Heart right ventricle (tissue), 16 donors: ENCODE measurements around the gene FRS2. TPM values are rescaled to one million over a fixed set of nuclear protein-coding genes. Genes with fewer than 3 reads are reported as not detected.

Source experiments
- ATAC-seq, 8 donors: fragments of 200-7000 bp; cut with Tn5 transposase; one replicate each; pipeline ENCODE4 v1.9.1; 2020; ENCODE audit warnings: mild to moderate bottlenecking in 8 of 8, moderate library complexity in 8 of 8, moderate number of reproducible peaks in 1 of 8
- DNase-seq, 2 donors: peaks; one replicate each; pipeline ENCODE4 v3.0.0-alpha.2; 2020
- H3K27ac ChIP-seq, 10 donors: fragments of 200-600 bp; sonication (generic) in 2 of 10; one replicate each; pipeline versions ENCODE4 v1.5.0 to v1.8.0; 2020 to 2022; ENCODE audit warnings: mild to moderate bottlenecking in 3 of 10
- H3K27me3 ChIP-seq, 7 donors: fragments of 200-600 bp; one replicate each; pipeline ENCODE4 v1.8.0; 2021 to 2022; ENCODE audit warnings: mild to moderate bottlenecking in 2 of 7
- H3K36me3 ChIP-seq, 9 donors: fragments of 200-600 bp; sonication (generic) in 1 of 9; one replicate each; pipeline versions ENCODE4 v1.5.0 to v1.8.0; 2020 to 2022; ENCODE audit warnings: mild to moderate bottlenecking in 2 of 9
- H3K4me1 ChIP-seq, 9 donors: fragments of 200-600 bp; sonication (generic) in 1 of 9; one replicate each; pipeline versions ENCODE4 v1.5.0 to v1.8.0; 2020 to 2022; ENCODE audit warnings: mild to moderate bottlenecking in 4 of 9
- H3K4me3 ChIP-seq, 10 donors: fragments of 200-600 bp; sonication (generic) in 2 of 10; one replicate each; pipeline versions ENCODE4 v1.5.0 to v1.8.0; 2020 to 2022; ENCODE audit warnings: mild to moderate bottlenecking in 7 of 10, moderate library complexity in 2 of 10
- H3K9me3 ChIP-seq, 11 donors: fragments of 200-600 bp in 10 of 11; sonication (generic) in 2 of 11; one replicate each; pipeline versions ENCODE4 v1.5.0 to v1.8.0; 2013 to 2022; ENCODE audit warnings: mild to moderate bottlenecking in 2 of 11, control low read depth in 1 of 11, moderate library complexity in 1 of 11
- CTCF ChIP-seq, 9 donors: fragments of 200-600 bp; sonication (generic) in 2 of 9; IDR thresholded peaks; one replicate each; pipeline versions ENCODE4 v1.5.0 to v1.8.0; 2021 to 2022; ENCODE audit warnings: antibody characterized with exemption in 9 of 9, mild to moderate bottlenecking in 5 of 9, moderate library complexity in 1 of 9
- WGBS, 2 donors: extraction: QIAGEN DNeasy Blood & Tissue Kit; methylation state at CpG; one replicate each; pipeline ENCODE4 v1.1.7; 2013; ENCODE audit warnings: inconsistent platforms in 1 of 2; 5-methylcytosine and 5-hydroxymethylcytosine counted together
- intact Hi-C, 10 donors: fragments of 100-400 bp; cut with DNase I; formaldehyde crosslinking; loops; one replicate each; pipeline versions ENCODE4 v1.11.1 to v1.14.2; 2022
- polyA plus RNA-seq, 2 donors: library from polyadenylated mRNA; stranded (reverse); fragments of 200-250 nt; gene quantifications; one replicate each; pipeline ENCODE4 v1.2.3, GENCODE V29; 2013
- total RNA-seq, 10 donors: library from RNA; stranded (reverse); fragmentation: NEBNext Ultra II Directional in 3 of 10; extraction: Animal tissue kit (Norgen Biotek cat#: 25700) in 3 of 10; gene quantifications; one replicate each; pipeline versions ENCODE4 v1.2.1 to v1.2.4, GENCODE V29; 2021 to 2023
- donor health status: Arrhythmogenic right ventricular cardiomyopathy.
- donor health status: ischemic (EF 13 %, LVEDD 7.1; RV severe dilation, severe dysfunction).
- donor health status: healthy with polysubstance abuse.
- donor health status: DM: no; HTN: yes; CAD: no.
- donor health status: DM: no; HTN: no; CAD: no.
- donor health status: ischemic (EF 25% LVEDD 6.9; RV normal size, moderate dysfunction).
- donor health status: ischemic (EF 25% LVEDD 5.7; RV mildly dilated, moderate dysfunction).
- donor health status: healthy.
- donor health status: DM: yes; HTN: yes; CAD: no.
- donor health status: Ischemic cardiomyopathy.
- donor health status: ischemic (EF 35%, LVEDD 5.7; RV mildly dilated, moderate dysfunction).
- donor health status: nonischemic (EF 11% LVEDD 7.7; RV severe dilation, severe dysfunction).
- donor health status: DM: yes; HTN: yes; CAD: no.
- donor health status: PGD.
- donor health status: ischemic (EF 29% LVEDD 5.4; RV normal size, mild dysfunction).
- donor health status: nonischemic (EF 23%, LVEDD 6.1; RV moderate dilation, normal function).

FRS2 gene
- total and polyA plus RNA-seq, 12 donors: 2.9 to 26.0 (median 19.7) TPM

GRCh38 chr12:69502345-69503081 is 32.3 kb downstream of the FRS2 start:
- intact Hi-C loops: no loop called here
- ATAC-seq: no peak
- peaks cover 0 to 72% (median 45%) of the 10 kb centered on the region in 9 donors for H3K4me1 ChIP-seq

GRCh38 chr12:69508091-69508490 is 37.9 kb downstream of the FRS2 start:
- peaks cover 0 to 79% (median 75%) of the 10 kb centered on the region in 9 donors for H3K4me1 ChIP-seq
- intact Hi-C loops: no loop called here
- H3K27ac ChIP-seq: no peak overlapping the region
- WGBS, 2 donors: 66 to 76% methylated on average over 1 of the region's 1 CpG
- no peak overlapping the region for H3K4me3 ChIP-seq
- ATAC-seq (no peak), DNase-seq (no peak)
- H3K36me3 ChIP-seq: no peaks in the 10 kb centered on the region
- H3K27me3 ChIP-seq: no peaks in the 10 kb centered on the region
- no peaks in the 10 kb centered on the region for H3K9me3 ChIP-seq
- no peak for TF ChIP-seq CTCF (IDR thresholded peaks at IDR 0.05)

More at GRCh38 chr12:69502345-69503081, 32.3 kb downstream of the FRS2 start:
- H3K27ac ChIP-seq: no peak overlapping the region
- no peak for DNase-seq
- H3K36me3 ChIP-seq: no peaks in the 10 kb centered on the region
- H3K9me3 ChIP-seq: no peaks in the 10 kb centered on the region
- H3K4me3 ChIP-seq: no peak overlapping the region
- WGBS, 2 donors: 90 to 91% methylated on average over 8 of the region's 8 CpGs
- no peak for TF ChIP-seq CTCF (IDR thresholded peaks at IDR 0.05)
- H3K27me3 ChIP-seq: no peaks in the 10 kb centered on the region

GRCh38 chr12:69508621-69509020 is 38.4 kb downstream of the FRS2 start:
- H3K4me1 ChIP-seq: peaks cover 0 to 85% (median 78%) of the 10 kb centered on the region in 9 donors
- no peaks in the 10 kb centered on the region for H3K9me3 ChIP-seq
- intact Hi-C loops: no loop called here
- ATAC-seq (no peak), DNase-seq (no peak)
- WGBS, 2 donors: 85 to 86% methylated on average over 1 of the region's 1 CpG
- H3K27me3 ChIP-seq: no peaks in the 10 kb centered on the region
- no peak for TF ChIP-seq CTCF (IDR thresholded peaks at IDR 0.05)
- no peak overlapping the region for H3K4me3 ChIP-seq
- no peaks in the 10 kb centered on the region for H3K36me3 ChIP-seq
- H3K27ac ChIP-seq: no peak overlapping the region

- ATAC-seq (no peak), DNase-seq (no peak)
- intact Hi-C loops: no loop called here
- Histone ChIP-seq H3K36me3 (no peaks in the 10 kb centered on the region), H3K4me1 (peaks cover 0 to 92% (median 85%) of the 10 kb centered on the region in 9 donors), H3K27ac (no peak overlapping the region), H3K9me3 (no peaks in the 10 kb centered on the region), H3K27me3 (no peaks in the 10 kb centered on the region), H3K4me3 (no peak overlapping the region)
- no peak for TF ChIP-seq CTCF (IDR thresholded peaks at IDR 0.05)
- 82 to 93% methylated on average over 1 of the region's 1 CpG for WGBS, 2 donors
Observed at GRCh38 chr12:69509308-69509736, 39.1 kb downstream of the FRS2 start.
